ENCODE results near the gene NUDT4B.
"Not testable (repeated sequence)": the region's sequence is repeated elsewhere in the genome, so short reads cannot be mapped to it uniquely, and the experiment has no call there.

DNA sequence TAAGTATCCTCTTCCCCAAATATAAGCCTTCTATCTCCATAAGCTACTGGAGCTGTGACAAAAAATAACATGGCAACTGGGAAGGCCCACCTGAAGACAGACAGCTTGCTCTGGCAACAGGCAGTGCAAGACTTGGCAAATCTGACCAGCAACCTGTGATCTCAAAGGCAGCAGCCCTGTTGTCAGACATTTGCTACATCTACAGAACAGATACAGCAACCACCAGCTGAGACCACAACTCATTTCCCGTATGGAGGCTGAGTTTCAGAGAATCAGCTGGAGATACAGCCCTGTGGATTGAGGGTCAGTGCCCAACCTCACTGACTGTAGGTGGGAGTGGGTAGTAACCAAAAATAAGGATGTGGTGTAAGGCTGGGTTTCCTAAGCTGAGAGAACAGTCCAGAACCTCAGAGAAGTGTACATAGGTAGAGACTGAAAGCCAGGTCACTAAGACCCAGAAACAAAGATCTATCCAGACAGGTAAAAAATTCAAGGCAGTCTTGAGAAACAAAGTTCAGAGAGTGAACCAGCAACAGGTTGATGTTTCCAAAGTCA lies 31.5 kb upstream of the NUDT4B start:
- TF ChIP-seq EZH2 (IDR thresholded peaks at IDR 0.05; ENCODE audit: low read length); CTCF (optimal IDR thresholded peaks at IDR 0.05 in 1 of 3, IDR thresholded peaks at IDR 0.05 in 1 of 3, conservative IDR thresholded peaks at IDR 0.05 in 1 of 3; ENCODE audit: extremely low read depth in 1 of 3, insufficient read depth in 2 of 3, low read length in 3 of 3): not testable (repeated sequence)
